K562 (cell line): ENCODE data around the gene CYRIA. TPM values are rescaled to one million over a fixed set of nuclear protein-coding genes. Genes with fewer than 3 reads are reported as not detected.

Experiments used
- ADNP ChIP-seq: fragments of 200-800 bp; sonication (Bioruptor generic); IDR thresholded peaks from 2 replicates; pipeline ENCODE4 v1.6.1; 2016; ENCODE audit warnings: missing genetic modification characterization, missing compliant biosample characterization
- AFF1 ChIP-seq, 2 experiments: fragments of 450-650 bp; IDR thresholded peaks; 2 replicates each; pipeline ENCODE4 v1.6.1; 2018; ENCODE audit warnings: mild to moderate bottlenecking in 2 of 2, low read depth in 1 of 2; ENCODE audit not compliant: partially characterized antibody in 2 of 2
- CAMTA2 ChIP-seq: fragments of 250-450 bp; sonication (Bioruptor Pico); conservative IDR thresholded peaks from 2 replicates; pipeline ENCODE4 v1.5.1; 2022
- CBX3 ChIP-seq, 2 experiments: IDR thresholded peaks; 1 replicate in 1 of 2; 2 replicates in 1 of 2; pipeline ENCODE4 v1.6.1; 2012; ENCODE audit warnings: inconsistent platforms in 2 of 2, low read length in 2 of 2, borderline replicate concordance in 1 of 2, control low read depth in 1 of 2
- CHD4 ChIP-seq: fragments of 200-600 bp; sonication (generic); IDR thresholded peaks from 3 replicates; pipeline ENCODE4 v1.6.1; 2012; ENCODE audit warnings: low read depth, mild to moderate bottlenecking, mixed read lengths, low read length, inconsistent platforms; ENCODE audit not compliant: insufficient read depth, insufficient replicate concordance, poor library complexity, severe bottlenecking
- E4F1 ChIP-seq: fragments of 250-450 bp; sonication (Bioruptor Pico); IDR thresholded peaks from 2 replicates; pipeline ENCODE4 v1.5.0; 2021; ENCODE audit warnings: mild to moderate bottlenecking, borderline replicate concordance
- ELF2 ChIP-seq: fragments of 250-450 bp; sonication (Bioruptor Pico); IDR thresholded peaks from 2 replicates; pipeline ENCODE4 v1.5.0; 2021; ENCODE audit warnings: mild to moderate bottlenecking
- FOXP4 ChIP-seq: sonication (generic); formaldehyde crosslinking; IDR thresholded peaks from 2 replicates; pipeline ENCODE4 v1.8.0; 2022; ENCODE audit warnings: mild to moderate bottlenecking, missing genetic modification reagents, borderline replicate concordance
- KAT2B ChIP-seq: IDR thresholded peaks from one replicate; pipeline ENCODE4 v1.6.1; 2012; ENCODE audit warnings: low read depth, mild to moderate bottlenecking, control low read depth, inconsistent platforms, low read length, moderate library complexity
- MAFG ChIP-seq: fragments of 450-650 bp; conservative IDR thresholded peaks from 2 replicates; pipeline ENCODE4 v1.6.1; 2016; ENCODE audit warnings: missing genetic modification characterization, missing compliant biosample characterization
- MBD2 ChIP-seq: sonication (generic); IDR thresholded peaks from 2 replicates; pipeline ENCODE4 v1.6.1; 2016; ENCODE audit warnings: low read depth, borderline replicate concordance
- NELFE ChIP-seq: IDR thresholded peaks from 2 replicates; pipeline ENCODE4 v1.6.1; 2011; ENCODE audit warnings: mild to moderate bottlenecking; ENCODE audit not compliant: insufficient read depth, insufficient read length
- NFXL1 ChIP-seq: fragments of 450-650 bp; formaldehyde crosslinking; IDR thresholded peaks from 2 replicates; pipeline ENCODE4 v1.4.0; 2021; ENCODE audit warnings: mild to moderate bottlenecking
- NR2F6 ChIP-seq: fragments of 450-650 bp; formaldehyde crosslinking; IDR thresholded peaks from 2 replicates; pipeline ENCODE4 v1.4.0; 2020; ENCODE audit warnings: mild to moderate bottlenecking
- NRF1 ChIP-seq, 2 experiments: fragments of 450-650 bp; IDR thresholded peaks in 1 of 2; conservative IDR thresholded peaks in 1 of 2; 2 replicates each; pipeline ENCODE4 v1.6.1; 2014; ENCODE audit warnings: mild to moderate bottlenecking in 2 of 2
- PRMT5 ChIP-seq: sonication (generic); formaldehyde crosslinking; IDR thresholded peaks from 2 replicates; pipeline ENCODE4 v1.5.0; 2020; ENCODE audit warnings: missing genetic modification reagents
- SAFB2 ChIP-seq: fragments of 200-400 bp; formaldehyde crosslinking; IDR thresholded peaks from 2 replicates; pipeline ENCODE4 v1.6.1; 2018; ENCODE audit warnings: borderline replicate concordance, low read length, low read depth, moderate library complexity; ENCODE audit not compliant: severe bottlenecking
- SMARCA5 ChIP-seq: fragments of 450-650 bp; IDR thresholded peaks from 2 replicates; pipeline ENCODE4 v1.6.1; 2016
- SRSF3 ChIP-seq: fragments of 200-400 bp; formaldehyde crosslinking; IDR thresholded peaks from 2 replicates; pipeline ENCODE4 v1.6.1; 2016; ENCODE audit warnings: mild to moderate bottlenecking, low read length, moderate library complexity; ENCODE audit not compliant: insufficient read depth
- SUPT5H ChIP-seq: fragments of 450-650 bp; IDR thresholded peaks from 2 replicates; pipeline ENCODE4 v1.6.1; 2016
- ZBED1 ChIP-seq: IDR thresholded peaks from 2 replicates; pipeline ENCODE4 v1.6.1; 2014
- polyA plus RNA-seq, 8 experiments: library from polyadenylated mRNA; depleted of rRNA in 4 of 8; stranded (reverse) in 5 of 8; unstranded in 3 of 8; fragments of >200 nt; fragmentation: Nextera tagmentation in 2 of 8; fragmentation: Illumina TruSeq in 1 of 8; extraction: Ambion mirVana in 2 of 8; extraction: Trizol in 1 of 8; gene quantifications; 2 replicates each; pipeline versions ENCODE4 v1.2.1 to v1.2.3, GENCODE V29; 2011 to 2014; ENCODE audit warnings: inconsistent platforms in 1 of 8, missing spikeins in 1 of 8
- total RNA-seq, 7 experiments: library from RNA; depleted of rRNA in 6 of 7; stranded (reverse); fragments of >200 nt in 6 of 7; fragmentation: Illumina TruSeq in 2 of 7; extraction: Trizol in 2 of 7; gene quantifications; 2 replicates each; pipeline versions ENCODE4 v1.2.1 to v1.2.3, GENCODE V29; 2011 to 2021; ENCODE audit warnings: low replicate concordance in 1 of 7

Gene CYRIA
- total and polyA plus RNA-seq, 9 of the 15 experiments (the other 6 are each of a cell fraction or from before 2014, with no cell fraction given): 0.84 to 5.6 (median 3.0) TPM

GRCh38 chr2:16663121-16663905 lies 2.3 kb downstream of the CYRIA start (continued):
- TF ChIP-seq KAT2B (no peak), E4F1 (no peak), MBD2 (no peak), NRF1 (conservative IDR thresholded peaks at IDR 0.05 in 1 of 2, IDR thresholded peaks at IDR 0.05 in 1 of 2) (no peak), SAFB2 (no peak), ZBED1 (no peak), FOXP4 (no peak), ELF2 (CRISPR knock-in tag) (no peak), NFXL1 (CRISPR knock-in tag) (no peak), AFF1 (IDR thresholded peaks at IDR 0.05; ENCODE audit: low read depth in 1 of 2, partially characterized antibody in 2 of 2) (no peak), SUPT5H (no peak), PRMT5 (CRISPR knock-in tag) (no peak), ADNP (peak; percentile 66), CHD4 (peak; percentile 84), CAMTA2 (CRISPR knock-in tag) (no peak), SMARCA5 (no peak), NELFE (no peak), NR2F6 (CRISPR knock-in tag) (no peak), CBX3 (IDR thresholded peaks at IDR 0.05; ENCODE audit: borderline replicate concordance in 1 of 2, low read length in 2 of 2) (no peak), SRSF3 (no peak), MAFG (tag) (no peak)
